ENCODE data around the gene HSPH1.
"Not testable (repeated sequence)": the region's sequence is repeated elsewhere in the genome, so short reads cannot be mapped to it uniquely, and the experiment has no call there.

Gene HSPH1

DNA sequence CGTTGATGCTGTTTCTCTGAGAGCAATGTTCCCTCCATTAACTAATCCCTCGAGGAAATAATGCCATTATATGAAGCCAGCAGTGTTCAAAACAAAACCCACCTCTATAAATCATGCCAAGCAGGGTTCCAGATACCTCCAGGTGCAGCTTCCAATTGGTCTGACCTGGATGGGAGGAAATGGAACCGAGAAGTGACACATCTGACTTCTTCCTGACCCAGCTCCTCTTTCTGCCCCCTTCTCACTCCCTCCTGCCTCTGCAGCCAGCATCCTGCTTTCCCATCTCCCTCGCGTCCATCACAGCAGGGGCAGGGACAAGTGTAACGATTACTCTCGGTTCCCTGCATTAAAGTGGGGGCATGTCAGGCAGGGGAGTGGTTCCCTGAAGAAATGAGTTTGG is 37.5 kb downstream of the HSPH1 start:
- no peak for DNase-seq

DNA sequence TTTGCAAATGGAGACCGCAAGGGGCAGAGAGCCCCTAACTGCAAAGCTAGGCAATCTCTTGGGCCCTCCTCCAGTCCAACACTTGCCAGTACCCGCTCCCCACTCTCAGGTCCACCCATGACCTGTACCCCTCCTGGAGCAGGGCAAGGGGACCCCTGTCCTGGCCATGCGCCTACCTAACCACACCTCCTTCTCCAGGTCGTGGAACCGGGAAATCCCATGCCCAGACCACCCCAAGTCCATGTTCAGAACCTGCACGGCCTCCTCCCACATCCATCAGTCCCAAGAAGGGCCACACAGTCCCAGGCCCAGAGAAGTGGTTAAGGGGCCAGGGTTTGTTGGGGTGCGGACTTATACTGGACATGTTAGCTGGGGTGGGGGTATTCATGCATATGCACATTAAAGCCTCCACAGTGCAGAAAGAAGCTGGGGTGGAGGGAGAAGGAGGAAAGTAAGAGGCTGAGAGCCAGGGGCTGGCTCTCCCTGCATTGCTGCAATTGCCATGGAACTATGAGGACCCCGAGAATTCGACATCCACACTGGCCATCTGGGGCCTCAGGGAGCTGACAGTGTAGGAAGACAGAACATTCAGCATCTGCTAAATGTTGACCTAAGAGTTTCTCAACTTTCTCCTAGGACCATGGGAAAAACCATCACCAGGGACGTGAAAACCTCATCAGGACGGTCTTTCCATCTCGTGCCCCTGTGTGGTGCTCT is 39.0 kb downstream of the HSPH1 start:
- DNase-seq: no peak

DNA sequence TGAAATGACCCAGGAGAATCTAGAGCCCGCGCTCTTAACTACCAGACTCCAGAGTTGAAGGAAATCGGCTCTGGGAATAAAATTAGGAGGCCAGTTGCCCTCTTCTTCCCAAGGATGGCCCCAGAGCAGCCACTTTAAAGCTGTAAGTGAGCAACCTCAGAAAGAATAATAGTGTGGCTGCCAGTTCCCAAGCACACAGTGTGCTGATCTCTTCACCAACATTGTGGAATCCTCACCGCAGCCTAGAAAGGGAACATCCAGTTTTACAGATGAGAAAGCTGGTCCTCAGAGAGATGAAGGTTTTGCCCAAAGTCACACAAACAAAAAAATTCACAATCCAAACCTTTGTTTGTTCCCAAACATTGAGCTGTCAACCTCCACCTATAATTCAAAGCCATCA is 39.6 kb downstream of the HSPH1 start:
- DNase-seq: no peak

DNA sequence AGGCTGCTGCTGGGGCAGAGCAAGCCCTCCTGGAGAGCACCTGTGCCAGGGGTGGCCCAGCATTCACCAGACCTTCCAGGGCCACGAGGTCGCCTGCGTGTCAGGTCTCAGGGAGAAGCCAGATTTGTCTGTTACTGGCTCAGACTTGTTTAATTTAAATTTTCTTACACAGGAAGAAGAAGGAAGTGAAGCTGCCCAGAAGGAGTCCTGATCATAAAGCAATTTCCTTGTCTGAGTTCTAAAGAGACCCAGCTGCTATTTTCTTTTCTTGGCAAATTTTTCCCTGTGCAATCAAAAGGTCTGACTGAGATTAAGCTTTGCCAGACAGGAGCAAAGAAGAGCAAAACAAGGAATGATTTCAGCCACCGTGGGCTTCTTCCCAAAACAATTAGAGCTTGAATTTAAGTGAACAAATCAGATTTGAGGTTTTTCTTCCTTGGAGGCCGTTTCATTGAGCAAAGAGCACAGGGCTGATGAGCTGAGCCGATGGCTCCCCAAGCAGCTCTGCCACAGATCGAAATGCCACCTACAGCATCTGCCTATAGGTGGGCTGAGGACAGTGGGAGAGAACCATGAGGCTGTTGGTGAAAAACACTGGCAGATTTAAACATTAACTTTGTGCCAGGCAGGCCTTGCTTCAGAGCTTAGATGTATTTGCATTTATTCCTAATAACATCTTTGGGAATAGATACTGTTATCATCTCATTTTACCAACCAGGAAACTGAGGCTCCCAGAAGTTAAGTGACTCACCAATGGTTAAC is 40.1 kb downstream of the HSPH1 start:
- DNase-seq: no peak

- no peak for DNase-seq
Measured at GRCh38 chr13:31119966-31120700, 41.6 kb downstream of the HSPH1 start.

GRCh38 chr13:31119526-31119925 is 42.2 kb downstream of the HSPH1 start:
- no peak for DNase-seq

DNA sequence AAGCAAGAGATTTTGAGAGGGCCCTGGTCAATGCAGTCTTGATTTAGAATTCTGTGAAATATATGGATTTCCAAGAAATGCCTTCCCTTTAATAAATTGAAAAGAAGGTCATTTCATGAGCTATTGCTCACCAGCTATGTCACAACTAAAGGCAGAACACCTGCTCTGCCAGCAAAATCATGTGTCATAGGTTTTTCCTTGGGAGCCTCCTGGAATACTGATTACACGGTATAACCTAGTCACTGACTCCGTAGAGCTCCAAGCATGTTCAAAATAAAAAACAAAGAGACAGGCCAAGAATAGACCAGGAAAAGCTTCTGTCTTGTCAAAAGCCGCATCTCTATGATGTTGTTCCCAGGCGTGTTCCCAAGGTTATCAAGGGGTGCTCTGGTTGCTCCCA is 45.5 kb downstream of the HSPH1 start:
- DNase-seq: no peak

- no peak for DNase-seq
Measured at GRCh38 chr13:31115616-31116015, 46.1 kb downstream of the HSPH1 start.

GRCh38 chr13:31114641-31115040 is 47.1 kb downstream of the HSPH1 start:
- DNase-seq: no peak

DNA sequence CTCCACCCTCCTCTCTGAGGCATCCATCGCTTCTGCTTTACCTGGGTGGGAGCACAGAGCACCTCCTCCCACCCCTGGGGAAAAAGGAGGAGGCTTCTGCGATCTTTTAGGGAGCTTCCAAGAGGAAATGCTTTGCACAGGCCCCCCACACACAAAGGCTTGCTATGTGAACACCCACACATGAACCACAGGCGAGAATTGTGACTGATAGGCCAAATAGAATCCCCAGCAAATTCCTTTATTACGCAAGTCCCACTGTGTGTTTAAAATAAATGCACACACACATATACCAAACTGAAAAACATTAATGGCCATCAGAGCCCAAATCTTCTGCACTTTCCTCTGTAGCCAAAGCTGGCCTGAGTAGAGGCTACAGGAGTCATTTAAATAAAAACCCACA is 50.6 kb downstream of the HSPH1 start:
- no peak for DNase-seq

DNA sequence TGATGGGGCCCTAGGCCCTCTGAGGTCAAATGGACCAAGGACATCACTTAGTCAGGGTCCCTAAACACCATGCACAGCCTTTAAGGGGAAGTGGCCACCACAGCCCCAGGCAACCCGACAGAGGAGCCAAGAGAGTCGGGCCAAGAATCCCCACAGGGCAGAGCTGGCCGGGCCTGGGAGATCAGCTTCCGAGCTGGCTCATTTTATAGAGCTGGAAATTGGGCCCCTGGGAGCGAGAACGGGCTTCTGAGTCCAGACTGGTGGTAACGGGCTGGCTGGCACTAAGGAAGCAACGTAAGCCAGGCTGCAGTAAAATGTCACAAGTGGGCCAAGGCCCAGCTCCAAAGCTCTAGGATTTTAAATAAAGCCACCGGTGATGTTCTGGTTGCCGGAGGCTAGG is 51.1 kb downstream of the HSPH1 start:
- DNase-seq: peak in 1 of 2 experiments; percentile 25

GRCh38 chr13:31110169-31110568 is 51.5 kb downstream of the HSPH1 start:
- no peak for DNase-seq

DNA sequence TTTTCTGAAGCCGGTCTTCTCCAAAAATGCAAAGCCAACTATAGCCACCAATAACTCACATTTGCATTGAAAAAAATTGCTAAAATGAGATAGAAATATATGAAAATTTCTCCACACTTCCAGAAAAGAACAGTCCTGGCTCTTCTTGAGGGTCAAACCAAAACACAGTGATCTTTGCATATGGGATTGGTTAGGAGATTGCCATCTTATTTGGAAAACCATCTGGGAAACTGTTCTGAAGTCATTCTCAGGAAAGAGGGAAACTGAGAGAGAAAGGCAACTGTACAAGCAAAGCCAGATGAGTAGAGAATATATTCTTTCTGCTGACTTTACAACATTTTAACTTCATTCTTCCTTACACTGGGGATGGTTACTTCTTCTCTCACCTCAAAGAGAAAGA is 54.6 kb downstream of the HSPH1 start:
- no peak for DNase-seq

GRCh38 chr13:31105856-31106255 is 55.8 kb downstream of the HSPH1 start:
- DNase-seq: no peak

GRCh38 chr13:31105020-31105795 is 56.5 kb downstream of the HSPH1 start:
- peak in 1 of 2 experiments; percentile 25 for DNase-seq

- no peak for DNase-seq
Measured at GRCh38 chr13:31102905-31103304, 58.8 kb downstream of the HSPH1 start.

- DNase-seq: no peak
Measured at GRCh38 chr13:31101472-31102170, 60.1 kb downstream of the HSPH1 start.

DNA sequence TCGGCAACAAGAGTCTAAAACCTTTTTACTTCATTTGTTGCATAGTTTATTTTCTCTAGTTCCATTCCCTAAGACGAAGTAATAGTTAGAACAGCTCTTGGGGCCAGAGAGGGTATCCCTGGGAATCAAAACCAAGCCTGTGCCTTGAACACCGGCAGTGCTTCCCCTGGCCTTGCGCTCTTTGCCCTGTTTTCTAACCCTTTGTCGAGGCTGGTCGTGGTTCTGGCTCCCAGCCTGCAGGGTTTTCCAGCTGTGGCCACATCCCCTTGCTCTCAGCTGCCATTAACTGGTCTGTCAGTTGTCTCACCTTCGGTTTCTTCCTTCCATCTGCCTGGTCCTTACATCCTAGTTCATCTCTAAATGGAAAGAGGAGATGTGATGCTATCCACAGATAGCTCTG is 61.0 kb downstream of the HSPH1 start:
- no peak for DNase-seq

GRCh38 chr13:31097911-31098434 is 63.7 kb downstream of the HSPH1 start:
- DNase-seq: not testable (repeated sequence)

GRCh38 chr13:31096654-31097302 is 64.9 kb downstream of the HSPH1 start:
- no peak for DNase-seq

GRCh38 chr13:31094331-31095015 is 67.2 kb downstream of the HSPH1 start:
- DNase-seq: no peak

Measured in NCI-H446 (cell line).